IMR-90 (cell line): Measurements from ENCODE around the gene KCNN3. TPM values are rescaled to one million over a fixed set of nuclear protein-coding genes. Genes with fewer than 3 reads are reported as not detected.

Experiments
- ATAC-seq: fragments of 200-7000 bp; cut with Tn5 transposase; 2 replicates; pipeline ENCODE4 v1.9.1; 2020; ENCODE audit warnings: low read depth, mild to moderate bottlenecking, moderate library complexity
- BruUV-seq: library from RNA; stranded (reverse); fragments of 400-500 nt; replicated peaks from 2 replicates; lab custom pipeline; 2021; lab: Mats Ljungman, UMichigan
- CTCF ChIA-PET: fragments of 300-600 bp; formaldehyde crosslinking; extraction: SDS; loops from one replicate; lab custom pipeline; 2021; ENCODE audit warnings: antibody characterized with exemption; lab: Yijun Ruan, JAX
- POLR2A ChIA-PET: fragments of 300-600 bp; sonication (Branson Sonifier 250); formaldehyde crosslinking; loops from one replicate; lab custom pipeline; 2022; ENCODE audit warnings: antibody characterized with exemption; ENCODE audit not compliant: unreplicated experiment; lab: Charles Lee
- DNase-seq: peaks from one replicate; pipeline ENCODE4 v3.0.0; 2013
- H2AFZ ChIP-seq: replicated peaks from 2 replicates; pipeline ENCODE3; 2013; ENCODE audit warnings: low read length, mild to moderate bottlenecking; ENCODE audit not compliant: poor library complexity
- H2AK5ac ChIP-seq: 2 replicates; pipeline ENCODE4 v1.6.1; 2013; ENCODE audit warnings: low read depth, low read length, inconsistent platforms
- H2AK9ac ChIP-seq: replicated peaks from 2 replicates; pipeline ENCODE3; 2013; ENCODE audit warnings: mild to moderate bottlenecking, low read depth, low read length, moderate library complexity; ENCODE audit not compliant: poor library complexity
- H2BK120ac ChIP-seq: 2 replicates; pipeline ENCODE4 v1.6.1; 2013; ENCODE audit warnings: low read depth, low read length, inconsistent platforms
- H2BK15ac ChIP-seq: 3 replicates; pipeline ENCODE4 v1.6.1; 2013; ENCODE audit warnings: low read depth, low read length, inconsistent platforms
- H2BK20ac ChIP-seq: 2 replicates; pipeline ENCODE4 v1.6.1; 2013; ENCODE audit warnings: low read depth, mild to moderate bottlenecking, inconsistent platforms, low read length, moderate library complexity
- H2BK5ac ChIP-seq: 2 replicates; pipeline ENCODE4 v1.6.1; 2013; ENCODE audit warnings: mild to moderate bottlenecking, low read depth, low read length, inconsistent platforms; ENCODE audit not compliant: poor library complexity, severe bottlenecking
- H3K14ac ChIP-seq: replicated peaks from 2 replicates; pipeline ENCODE4 v1.6.1; 2013; ENCODE audit warnings: low read depth, low read length, inconsistent platforms
- H3K18ac ChIP-seq: 2 replicates; pipeline ENCODE4 v1.6.1; 2013; ENCODE audit warnings: low read depth, low read length, control low read depth
- H3K23ac ChIP-seq: 2 replicates; pipeline ENCODE4 v1.6.1; 2013; ENCODE audit warnings: low read depth, low read length, inconsistent platforms
- H3K27ac ChIP-seq: 2 replicates; pipeline ENCODE4 v1.5.1; 2013; ENCODE audit warnings: mild to moderate bottlenecking, control low read depth, low read length; ENCODE audit not compliant: insufficient read depth
- H3K27me3 ChIP-seq: 2 replicates; pipeline ENCODE4 v1.6.1; 2013; ENCODE audit warnings: low read length; ENCODE audit not compliant: control insufficient read depth, insufficient read depth
- H3K36me3 ChIP-seq: 2 replicates; pipeline ENCODE4 v1.6.1; 2013; ENCODE audit warnings: low read length, mixed read lengths; ENCODE audit not compliant: control insufficient read depth, insufficient read depth
- H3K4ac ChIP-seq: 2 replicates; pipeline ENCODE4 v1.6.1; 2013; ENCODE audit warnings: low read depth, low read length, inconsistent platforms
- H3K4me1 ChIP-seq: 2 replicates; pipeline ENCODE4 v1.6.1; 2013; ENCODE audit warnings: low read length, mixed read lengths; ENCODE audit not compliant: control insufficient read depth, insufficient read depth
- H3K4me2 ChIP-seq: 2 replicates; pipeline ENCODE4 v1.6.1; 2013; ENCODE audit warnings: low read depth, mild to moderate bottlenecking, control low read depth, low read length, moderate library complexity
- H3K4me3 ChIP-seq: 2 replicates; pipeline ENCODE4 v1.5.1; 2013; ENCODE audit warnings: low read depth, mild to moderate bottlenecking, control low read depth, low read length, moderate library complexity; ENCODE audit not compliant: insufficient read depth
- H3K56ac ChIP-seq: 2 replicates; pipeline ENCODE4 v1.6.1; 2013; ENCODE audit warnings: low read length, inconsistent platforms; ENCODE audit not compliant: insufficient read depth; ENCODE audit errors: extremely low read depth
- H3K79me1 ChIP-seq, 2 experiments: 2 replicates each; pipeline ENCODE4 v1.6.1; 2013; ENCODE audit warnings: low read length in 2 of 2, inconsistent platforms in 1 of 2, low read depth in 1 of 2
- H3K9ac ChIP-seq: 2 replicates; pipeline ENCODE4 v1.6.1; 2013; ENCODE audit warnings: low read depth, low read length, control low read depth
- H3K9me1 ChIP-seq: 2 replicates; pipeline ENCODE4 v1.6.1; 2013; ENCODE audit warnings: low read length, inconsistent platforms; ENCODE audit not compliant: insufficient read depth
- H3K9me3 ChIP-seq: 2 replicates; pipeline ENCODE4 v1.6.1; 2013; ENCODE audit warnings: low read length; ENCODE audit not compliant: control insufficient read depth, insufficient read depth
- H4K20me1 ChIP-seq: 2 replicates; pipeline ENCODE4 v1.6.1; 2013; ENCODE audit warnings: low read length, inconsistent platforms; ENCODE audit not compliant: insufficient read depth
- H4K5ac ChIP-seq: 2 replicates; pipeline ENCODE4 v1.6.1; 2013; ENCODE audit warnings: mild to moderate bottlenecking, low read depth, low read length, control low read depth
- H4K8ac ChIP-seq, 2 experiments: 2 replicates each; pipeline ENCODE4 v1.6.1; 2013; ENCODE audit warnings: low read depth in 2 of 2, low read length in 2 of 2, control low read depth in 1 of 2, inconsistent platforms in 1 of 2
- H4K91ac ChIP-seq: 2 replicates; pipeline ENCODE4 v1.6.1; 2013; ENCODE audit warnings: low read depth, low read length, inconsistent platforms; ENCODE audit not compliant: insufficient read depth
- BHLHE40 ChIP-seq: fragments of 150-350 bp; IDR thresholded peaks from 2 replicates; pipeline ENCODE4 v1.6.1; 2016; ENCODE audit warnings: mild to moderate bottlenecking, low read depth, low read length
- CEBPB ChIP-seq: IDR thresholded peaks from 2 replicates; pipeline ENCODE4 v1.6.1; 2012; ENCODE audit warnings: low read depth, low read length, improper control_type of control experiment
- CHD1 ChIP-seq: IDR thresholded peaks from 2 replicates; pipeline ENCODE4 v1.6.1; 2012; ENCODE audit warnings: low read depth, low read length, improper control_type of control experiment
- CTCF ChIP-seq: conservative IDR thresholded peaks from 2 replicates; pipeline ENCODE4 v1.5.1; 2012; ENCODE audit warnings: mild to moderate bottlenecking, low read depth, low read length, improper control_type of control experiment
- ELK1 ChIP-seq: fragments of 150-350 bp; IDR thresholded peaks from 2 replicates; pipeline ENCODE4 v1.6.1; 2016; ENCODE audit warnings: low read depth, mild to moderate bottlenecking, low read length, moderate library complexity, borderline replicate concordance
- FOS ChIP-seq: fragments of 150-350 bp; IDR thresholded peaks from 2 replicates; pipeline ENCODE4 v1.6.1; 2016; ENCODE audit warnings: low read depth, low read length
- MAFK ChIP-seq: IDR thresholded peaks from 2 replicates; pipeline ENCODE4 v1.6.1; 2012; ENCODE audit warnings: low read depth, low read length, improper control_type of control experiment
- MAZ ChIP-seq: IDR thresholded peaks from 2 replicates; pipeline ENCODE4 v1.6.1; 2012; ENCODE audit warnings: low read depth, mild to moderate bottlenecking, low read length, improper control_type of control experiment, moderate library complexity, borderline replicate concordance
- MXI1 ChIP-seq: IDR thresholded peaks from 2 replicates; pipeline ENCODE4 v1.6.1; 2012; ENCODE audit warnings: low read depth, mild to moderate bottlenecking, low read length, moderate library complexity, borderline replicate concordance
- NFE2L2 ChIP-seq: fragments of 150-350 bp; IDR thresholded peaks from 2 replicates; pipeline ENCODE4 v1.6.1; 2016; ENCODE audit warnings: low read depth, mild to moderate bottlenecking, low read length
- POLR2A ChIP-seq: IDR thresholded peaks from 2 replicates; pipeline ENCODE4 v1.6.1; 2012; ENCODE audit warnings: mild to moderate bottlenecking, low read depth, low read length
- RAD21 ChIP-seq: IDR thresholded peaks from 2 replicates; pipeline ENCODE4 v1.6.1; 2012; ENCODE audit warnings: low read length, improper control_type of control experiment
- RCOR1 ChIP-seq: IDR thresholded peaks from 2 replicates; pipeline ENCODE4 v1.6.1; 2012; ENCODE audit warnings: mild to moderate bottlenecking, low read length, improper control_type of control experiment; ENCODE audit not compliant: insufficient replicate concordance
- RFX5 ChIP-seq: IDR thresholded peaks from 2 replicates; pipeline ENCODE4 v1.8.0; 2012; ENCODE audit warnings: low read depth, mild to moderate bottlenecking, low read length, moderate library complexity
- SMC3 ChIP-seq: fragments of 150-350 bp; IDR thresholded peaks from 2 replicates; pipeline ENCODE4 v1.6.1; 2016; ENCODE audit warnings: low read depth, mild to moderate bottlenecking, antibody characterized with exemption, low read length, moderate library complexity
- USF2 ChIP-seq: fragments of 150-350 bp; IDR thresholded peaks from 2 replicates; pipeline ENCODE4 v1.6.1; 2017; ENCODE audit warnings: mild to moderate bottlenecking, antibody characterized with exemption, low read length, low read depth
- WGBS, 2 experiments: methylation state at CpG; one replicate each; pipeline versions ENCODE4 v1.1.5 to v1.1.7; 2013; ENCODE audit warnings: missing lambda C conversion rate in 2 of 2; ENCODE audit not compliant: insufficient read length in 1 of 2; ENCODE audit errors: extremely low coverage in 2 of 2; 5-methylcytosine and 5-hydroxymethylcytosine counted together
- dilution Hi-C: fragments of 300-500 bp; cut with HindIII; formaldehyde crosslinking; loops from one replicate; pipeline ENCODE4 v1.14.3; 2018; ENCODE audit warnings: low sequenced_read_pairs; ENCODE audit not compliant: unreplicated experiment
- in situ Hi-C: fragments of 300-500 bp; cut with MboI; formaldehyde crosslinking; loops from 3 replicates; pipeline ENCODE4 v1.14.3; 2019; ENCODE audit warnings: low sequenced_read_pairs, inconsistent platforms, mixed read lengths
- intact Hi-C: fragments of 100-400 bp; cut with micrococcal nuclease; formaldehyde crosslinking; loops from 2 replicates; pipeline ENCODE4 v1.10.0; 2022
- polyA plus RNA-seq, 3 experiments: library from polyadenylated mRNA; depleted of rRNA; stranded (reverse); fragments of >200 nt; gene quantifications; 2 replicates each; pipeline ENCODE4 v1.2.3, GENCODE V29; 2012; ENCODE audit warnings: low replicate concordance in 1 of 3
- total RNA-seq: library from RNA; depleted of rRNA; stranded (reverse); fragments of >200 nt; gene quantifications from 2 replicates; pipeline ENCODE4 v1.2.3, GENCODE V29; 2012

Gene KCNN3
- total and polyA plus RNA-seq, 2 of the 4 experiments (the other 2 are of a cell fraction) = 0.02 TPM; not detected in 1

GRCh38 chr1:154703170-154703569 is 166.9 kb downstream of the KCNN3 start:
- no peaks in the 10 kb centered on the region for H3K79me1 ChIP-seq
- no peak overlapping the region for H3K23ac ChIP-seq
- H3K4me2 ChIP-seq = no peak overlapping the region
- H4K8ac ChIP-seq = no peak overlapping the region
- no peak overlapping the region for H4K5ac ChIP-seq
- no peaks in the 10 kb centered on the region for H3K9me1 ChIP-seq
- H2BK15ac ChIP-seq = no peak overlapping the region
- no peaks in the 10 kb centered on the region for H3K36me3 ChIP-seq
- H3K14ac ChIP-seq = no peak overlapping the region
- no peak overlapping the region for H2AK5ac ChIP-seq
- no peak overlapping the region for H2AFZ ChIP-seq
- 0% methylated on average over 1 of the region's 5 CpGs; no CpG with 5 or more reads in 1 of the 2 experiments for WGBS, 2 experiments
- no peak overlapping the region for H2AK9ac ChIP-seq
- TF ChIP-seq RCOR1 (no peak), CTCF (no peak), POLR2A (no peak), SMC3 (no peak), BHLHE40 (no peak), MXI1 (no peak), RFX5 (no peak), ELK1 (no peak), RAD21 (no peak), CEBPB (no peak), MAFK (no peak), USF2 (no peak), FOS (no peak), CHD1 (no peak), NFE2L2 (no peak), MAZ (no peak)
- H3K27me3 ChIP-seq = peaks cover 39% of the 10 kb centered on the region
- CTCF ChIA-PET = no interaction called here
- DNase-seq (no peak), ATAC-seq (no peak)
- H3K4ac ChIP-seq = no peak overlapping the region
- no peak overlapping the region for H4K91ac ChIP-seq
- no peak overlapping the region for H3K4me3 ChIP-seq
- no peaks in the 10 kb centered on the region for H4K20me1 ChIP-seq
- no peak overlapping the region for H3K56ac ChIP-seq
- no peaks in the 10 kb centered on the region for H3K4me1 ChIP-seq
- in situ Hi-C loops (no loop called here), intact Hi-C loops (no loop called here), dilution Hi-C loops (no loop called here)
- no peak overlapping the region for H3K27ac ChIP-seq
- BruUV-seq = no TSS peak
- no peak overlapping the region for H2BK120ac ChIP-seq
- H2BK5ac ChIP-seq = no peak overlapping the region
- H3K9me3 ChIP-seq = no peaks in the 10 kb centered on the region; the same call in 1 of the 2 replicates
- no peak overlapping the region for H2BK20ac ChIP-seq
- H3K18ac ChIP-seq = no peak overlapping the region
- no peak overlapping the region for H3K9ac ChIP-seq
- POLR2A ChIA-PET = no interaction called here
